Ovary (tissue), 9 donors: ENCODE results near the gene ACAP1. TPM values are rescaled to one million over a fixed set of nuclear protein-coding genes. Genes with fewer than 3 reads are reported as not detected.

Experiments used
- DNase-seq, 5 donors: peaks; one replicate each; pipeline ENCODE4 v3.0.0-alpha.2; 2019 to 2020
- H3K27ac ChIP-seq, 2 donors: fragments of 200-600 bp; one replicate each; pipeline versions ENCODE4 v1.5.1 to v1.8.0; 2019 to 2022
- H3K27me3 ChIP-seq: fragments of 200-600 bp; one replicate; pipeline ENCODE4 v1.8.0; 2022
- H3K36me3 ChIP-seq: fragments of 200-600 bp; sonication (generic); one replicate; pipeline ENCODE4 v1.5.1; 2019
- H3K4me1 ChIP-seq: one replicate; pipeline ENCODE4 v1.8.1; 2013; ENCODE audit warnings: mild to moderate bottlenecking, moderate library complexity; ENCODE audit not compliant: insufficient read depth
- H3K4me3 ChIP-seq: fragments of 200-600 bp; sonication (generic); one replicate; pipeline ENCODE4 v1.5.1; 2017
- H3K9me3 ChIP-seq, 2 donors: fragments of 200-600 bp in 1 of 2; sonication (generic) in 1 of 2; one replicate each; pipeline versions ENCODE4 v1.5.1 to v1.8.1; 2013 to 2019; ENCODE audit warnings: mild to moderate bottlenecking in 1 of 2, moderate library complexity in 1 of 2
- CTCF ChIP-seq, 3 donors: fragments of 450-650 bp in 2 of 3; fragments of 200-600 bp in 1 of 3; IDR thresholded peaks; one replicate each; pipeline versions ENCODE4 v1.5.1 to v1.8.0; 2016 to 2022; ENCODE audit warnings: antibody characterized with exemption in 3 of 3, mild to moderate bottlenecking in 1 of 3
- EP300 ChIP-seq: sonication (generic); formaldehyde crosslinking; IDR thresholded peaks from one replicate; pipeline ENCODE4 v1.6.1; 2017; ENCODE audit warnings: antibody characterized with exemption
- POLR2A ChIP-seq: fragments of 450-650 bp; IDR thresholded peaks from one replicate; pipeline ENCODE4 v1.6.1; 2017; ENCODE audit warnings: antibody characterized with exemption, mild to moderate bottlenecking, moderate library complexity
- WGBS, 3 donors: extraction: QIAGEN DNeasy Blood & Tissue Kit in 1 of 3; methylation state at CpG; one replicate each; pipeline versions ENCODE4 v1.1.5 to v1.1.7; 2013 to 2017; 5-methylcytosine and 5-hydroxymethylcytosine counted together
- intact Hi-C, 4 donors: fragments of 100-400 bp; cut with DNase I; formaldehyde crosslinking; loops; one replicate each; pipeline versions ENCODE4 v1.11.0 to v1.15.1; 2022 to 2023
- polyA plus RNA-seq, 2 donors: library from polyadenylated mRNA; stranded (reverse); fragments of 200-250 nt in 1 of 2; fragments of 350-450 nt in 1 of 2; fragmentation: Illumina TruSeq in 1 of 2; extraction: RNeasy Lipid Tissue Mini Kit (QIAGEN cat#74804) in 1 of 2; gene quantifications; one replicate each; pipeline ENCODE4 v1.2.3, GENCODE V29; 2013 to 2014
- total RNA-seq, 7 donors: library from RNA; depleted of rRNA in 2 of 7; stranded (reverse); fragments of >200 nt in 2 of 7; fragmentation: NEBNext Ultra II Directional in 3 of 7; extraction: Animal tissue kit (Norgen Biotek cat#: 25700) in 3 of 7; gene quantifications; one replicate each; pipeline versions ENCODE4 v1.1.0 to v1.2.4, GENCODE V29; 2016 to 2023
- donor health status: DM: no; HTN: no; CAD: no; lungs with moderate emphysema.
- donor health status: DM: no; HTN: no; CAD: no.
- donor health status: Bipolar disorder and iron deficiency.
- donor health status: DM: yes; HTN: yes; CAD: no.
- donor health status: DM: no; HTN: no; CAD: no.
- donor health status: DM: yes; HTN: yes; CAD: no.

The ACAP1 gene
- total and polyA plus RNA-seq, 9 donors, result 1.9 to 9.4 (median 5.5) TPM

GRCh38 chr17:7307686-7308624 lies 28.4 kb upstream of the ACAP1 start:
- H3K9me3 ChIP-seq, result no peaks in the 10 kb centered on the region
- intact Hi-C loops, result loop anchor here in 1 of 4 donors (5.0 kb wide), 1 partner anchor 264 kb away; no protein-coding TSS in a partner anchor
- peak overlapping the region; percentile 94 for H3K27ac ChIP-seq
- H3K4me1 ChIP-seq, result peaks cover 9% of the 10 kb centered on the region
- DNase-seq, result peak; percentile 51 to 82 (median 78)
- 0 to 1% (median 1%) methylated on average over 28 to 104 of the region's 104 CpGs for whole genome bisulfite sequencing, 3 donors
- no peaks in the 10 kb centered on the region for H3K27me3 ChIP-seq
- no peak for TF ChIP-seq POLR2A
- peak in 1 of 3 donors; percentile 8 for TF ChIP-seq CTCF (IDR thresholded peaks at IDR 0.05)
- peak overlapping the region; percentile 91 for H3K4me3 ChIP-seq
- H3K36me3 ChIP-seq, result no peaks in the 10 kb centered on the region

GRCh38 chr17:7308625-7309433 lies 27.5 kb upstream of the ACAP1 start:
- H3K4me1 ChIP-seq, result peaks cover 9% of the 10 kb centered on the region
- 1 to 2% (median 1%) methylated on average over 14 of the region's 14 CpGs for WGBS, 3 donors
- peak; percentile 59 to 79 (median 67) for DNase-seq

GRCh38 chr17:7309628-7310027 lies 26.7 kb upstream of the ACAP1 start:
- H3K4me3 ChIP-seq, result no peak overlapping the region
- no peak for DNase-seq
- intact Hi-C loops, result loop anchor here in 1 of 4 donors (5.0 kb wide), 1 partner anchor 263 kb away; no protein-coding TSS in a partner anchor
- no peaks in the 10 kb centered on the region for H3K27me3 ChIP-seq
- H3K27ac ChIP-seq, result no peak overlapping the region
- H3K36me3 ChIP-seq, result no peaks in the 10 kb centered on the region
- H3K9me3 ChIP-seq, result no peaks in the 10 kb centered on the region
- 85 to 92% (median 85%) methylated on average over 12 of the region's 12 CpGs for WGBS, 3 donors
- no peak for TF ChIP-seq EP300
- TF ChIP-seq CTCF (IDR thresholded peaks at IDR 0.05), result no peak
- TF ChIP-seq POLR2A, result no peak
- H3K4me1 ChIP-seq, result peaks cover 13% of the 10 kb centered on the region

More at GRCh38 chr17:7308625-7309433, 27.5 kb upstream of the ACAP1 start:
- Histone ChIP-seq H3K27ac (peak overlapping the region; percentile 94), H3K4me3 (peak overlapping the region; percentile 91), H3K36me3 (no peaks in the 10 kb centered on the region), H3K27me3 (no peaks in the 10 kb centered on the region), H3K9me3 (no peaks in the 10 kb centered on the region)
- intact Hi-C loops, result loop anchor here in 1 of 4 donors (5.0 kb wide), 1 partner anchor 263 kb away; no protein-coding TSS in a partner anchor
- TF ChIP-seq POLR2A (peak; percentile 43), CTCF (IDR thresholded peaks at IDR 0.05) (no peak)

- Histone ChIP-seq H3K4me1 (peaks cover 13% of the 10 kb centered on the region), H3K4me3 (no peak overlapping the region), H3K27me3 (no peaks in the 10 kb centered on the region), H3K27ac (no peak overlapping the region), H3K36me3 (no peaks in the 10 kb centered on the region), H3K9me3 (no peaks in the 10 kb centered on the region)
- no peak for TF ChIP-seq POLR2A
- no peak for TF ChIP-seq EP300
- no peak for TF ChIP-seq CTCF (IDR thresholded peaks at IDR 0.05)
- intact Hi-C loops, result no loop called here
- no peak for DNase-seq
- WGBS, 3 donors, result 65 to 69% (median 68%) methylated on average over 7 of the region's 7 CpGs
Observed at GRCh38 chr17:7311110-7311705, 25.1 kb upstream of the ACAP1 start.
